Esophagus muscularis mucosa (tissue), 4 donors: ENCODE data around the gene YES1. TPM values are rescaled to one million over a fixed set of nuclear protein-coding genes. Genes with fewer than 3 reads are reported as not detected.

Experiments used
- DNase-seq: peaks from one replicate; pipeline ENCODE4 v3.0.0-alpha.2; 2017; ENCODE audit errors: extremely low spot score
- H3K27ac ChIP-seq, 4 donors: fragments of 200-600 bp; sonication (generic); replicated peaks in 1 of 4; 1 replicate in 3 of 4; 2 replicates in 1 of 4; pipeline ENCODE4 v1.5.1; 2016 to 2019; ENCODE audit warnings: mild to moderate bottlenecking in 1 of 4
- H3K27me3 ChIP-seq, 4 donors: fragments of 200-600 bp; sonication (generic); one replicate each; pipeline versions ENCODE4 v1.5.1 to v1.6.0; 2016 to 2019
- H3K36me3 ChIP-seq, 4 donors: fragments of 200-600 bp; sonication (generic); one replicate each; pipeline ENCODE4 v1.5.1; 2016 to 2019
- H3K4me1 ChIP-seq, 4 donors: fragments of 200-600 bp; sonication (generic); one replicate each; pipeline ENCODE4 v1.5.1; 2016 to 2019
- H3K4me3 ChIP-seq, 4 donors: fragments of 200-600 bp; sonication (generic); 1 replicate in 2 of 4; 2 replicates in 2 of 4; pipeline ENCODE4 v1.5.1; 2016 to 2019; ENCODE audit warnings: mild to moderate bottlenecking in 4 of 4, moderate library complexity in 1 of 4
- H3K9me3 ChIP-seq, 4 donors: fragments of 200-600 bp; sonication (generic); 1 replicate in 3 of 4; 2 replicates in 1 of 4; pipeline ENCODE4 v1.5.1; 2016 to 2019
- EP300 ChIP-seq: sonication (generic); formaldehyde crosslinking; IDR thresholded peaks from one replicate; pipeline ENCODE4 v1.6.1; 2017; ENCODE audit warnings: antibody characterized with exemption
- POLR2A ChIP-seq: fragments of 450-650 bp; IDR thresholded peaks from one replicate; pipeline ENCODE4 v1.6.1; 2017; ENCODE audit warnings: antibody characterized with exemption, moderate library complexity, mild to moderate bottlenecking, low read depth
- POLR2AphosphoS5 ChIP-seq, 2 donors: sonication (generic); formaldehyde crosslinking; IDR thresholded peaks; one replicate each; pipeline ENCODE4 v1.6.1; 2017; ENCODE audit warnings: antibody characterized with exemption in 2 of 2
- WGBS: methylation state at CpG from one replicate; pipeline ENCODE4 v1.1.5; 2018; 5-methylcytosine and 5-hydroxymethylcytosine counted together
- intact Hi-C: fragments of 100-400 bp; cut with DNase I; formaldehyde crosslinking; loops from one replicate; pipeline ENCODE4 v1.15.1; 2023
- total RNA-seq, 4 donors: library from RNA; depleted of rRNA; stranded (reverse); fragments of >200 nt; gene quantifications; one replicate each; pipeline versions ENCODE4 v1.1.0 to v1.2.1, GENCODE V29; 2016
- TF ChIP-seq, protein P1 (sequence below), 3 experiments: fragments of 200-600 bp in 2 of 3; fragments of 450-650 bp in 1 of 3; sonication (generic) in 2 of 3; IDR thresholded peaks; one replicate each; pipeline ENCODE4 v1.5.1; 2017 to 2019; ENCODE audit warnings: antibody characterized with exemption in 3 of 3, mild to moderate bottlenecking in 2 of 3, moderate library complexity in 1 of 3

YES1 gene
- total RNA-seq, 4 donors from 2014 or later = 94.6 to 143 (median 116) TPM

DNA sequence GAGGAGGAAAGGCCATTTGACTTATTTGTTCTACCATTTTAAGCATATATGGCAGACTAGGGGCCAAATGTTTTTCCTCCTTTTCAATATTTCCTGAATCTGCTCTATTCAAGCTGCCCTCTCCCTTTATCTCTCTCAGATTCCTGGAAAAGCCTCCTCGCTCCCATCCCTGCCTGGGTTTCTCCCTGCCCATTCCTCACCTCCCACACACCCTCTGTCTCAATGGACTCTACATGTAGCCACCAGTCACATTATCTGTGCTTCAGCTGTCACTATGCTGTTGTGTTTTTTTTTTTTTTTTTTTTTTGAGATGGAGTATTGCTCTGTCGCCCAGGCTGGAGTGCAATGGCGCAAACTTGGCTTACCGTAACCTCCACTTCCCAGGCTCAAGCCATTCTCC, 131.7 kb downstream of the YES1 start:
- intact Hi-C loops = no loop called here
- TF ChIP-seq, protein P1, sequence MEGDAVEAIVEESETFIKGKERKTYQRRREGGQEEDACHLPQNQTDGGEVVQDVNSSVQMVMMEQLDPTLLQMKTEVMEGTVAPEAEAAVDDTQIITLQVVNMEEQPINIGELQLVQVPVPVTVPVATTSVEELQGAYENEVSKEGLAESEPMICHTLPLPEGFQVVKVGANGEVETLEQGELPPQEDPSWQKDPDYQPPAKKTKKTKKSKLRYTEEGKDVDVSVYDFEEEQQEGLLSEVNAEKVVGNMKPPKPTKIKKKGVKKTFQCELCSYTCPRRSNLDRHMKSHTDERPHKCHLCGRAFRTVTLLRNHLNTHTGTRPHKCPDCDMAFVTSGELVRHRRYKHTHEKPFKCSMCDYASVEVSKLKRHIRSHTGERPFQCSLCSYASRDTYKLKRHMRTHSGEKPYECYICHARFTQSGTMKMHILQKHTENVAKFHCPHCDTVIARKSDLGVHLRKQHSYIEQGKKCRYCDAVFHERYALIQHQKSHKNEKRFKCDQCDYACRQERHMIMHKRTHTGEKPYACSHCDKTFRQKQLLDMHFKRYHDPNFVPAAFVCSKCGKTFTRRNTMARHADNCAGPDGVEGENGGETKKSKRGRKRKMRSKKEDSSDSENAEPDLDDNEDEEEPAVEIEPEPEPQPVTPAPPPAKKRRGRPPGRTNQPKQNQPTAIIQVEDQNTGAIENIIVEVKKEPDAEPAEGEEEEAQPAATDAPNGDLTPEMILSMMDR (IDR thresholded peaks at IDR 0.05) = no peak
- TF ChIP-seq EP300 (no peak), POLR2AphosphoS5 (IDR thresholded peaks at IDR 0.05) (no peak), POLR2A (no peak)
- H3K27me3 ChIP-seq = no peaks in the 10 kb centered on the region
- no peak for DNase-seq
- H3K27ac ChIP-seq = no peak overlapping the region
- peaks cover 0 to 10% (median 0%) of the 10 kb centered on the region in 4 donors for H3K4me1 ChIP-seq
- WGBS = 99% methylated on average over 4 of the region's 4 CpGs
- H3K4me3 ChIP-seq = no peak overlapping the region
- H3K36me3 ChIP-seq = peaks cover 5 to 81% (median 41%) of the 10 kb centered on the region in 4 donors
- no peaks in the 10 kb centered on the region for H3K9me3 ChIP-seq

DNA sequence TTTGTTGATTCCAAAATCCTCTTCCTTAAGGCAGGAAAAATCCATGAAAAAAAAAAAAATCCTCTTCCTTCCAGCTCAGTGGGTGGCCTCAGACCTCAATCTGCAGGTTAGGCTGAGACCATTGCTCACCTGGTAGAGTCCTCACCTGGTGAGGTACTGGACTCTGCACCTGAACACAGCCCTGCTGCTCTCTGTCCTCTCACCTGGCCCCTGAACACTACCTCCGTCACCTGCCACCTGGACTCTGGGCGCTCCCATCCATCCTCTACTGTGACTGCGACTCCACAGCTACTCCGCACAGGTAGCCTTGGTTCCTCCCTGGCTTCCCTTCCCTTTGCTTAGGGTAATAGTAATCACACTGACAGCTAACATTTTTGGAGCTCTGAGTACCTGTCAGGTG, 132.5 kb downstream of the YES1 start:
- DNase-seq = no peak
- Histone ChIP-seq H3K9me3 (no peaks in the 10 kb centered on the region), H3K27ac (no peak overlapping the region), H3K36me3 (peaks cover 5 to 78% (median 46%) of the 10 kb centered on the region in 4 donors), H3K4me3 (no peak overlapping the region), H3K4me1 (peaks cover 0 to 19% (median 5%) of the 10 kb centered on the region in 4 donors), H3K27me3 (no peaks in the 10 kb centered on the region)
- 96% methylated on average over 4 of the region's 4 CpGs for WGBS
- no peak for TF ChIP-seq POLR2AphosphoS5 (IDR thresholded peaks at IDR 0.05)
- intact Hi-C loops = no loop called here

DNA sequence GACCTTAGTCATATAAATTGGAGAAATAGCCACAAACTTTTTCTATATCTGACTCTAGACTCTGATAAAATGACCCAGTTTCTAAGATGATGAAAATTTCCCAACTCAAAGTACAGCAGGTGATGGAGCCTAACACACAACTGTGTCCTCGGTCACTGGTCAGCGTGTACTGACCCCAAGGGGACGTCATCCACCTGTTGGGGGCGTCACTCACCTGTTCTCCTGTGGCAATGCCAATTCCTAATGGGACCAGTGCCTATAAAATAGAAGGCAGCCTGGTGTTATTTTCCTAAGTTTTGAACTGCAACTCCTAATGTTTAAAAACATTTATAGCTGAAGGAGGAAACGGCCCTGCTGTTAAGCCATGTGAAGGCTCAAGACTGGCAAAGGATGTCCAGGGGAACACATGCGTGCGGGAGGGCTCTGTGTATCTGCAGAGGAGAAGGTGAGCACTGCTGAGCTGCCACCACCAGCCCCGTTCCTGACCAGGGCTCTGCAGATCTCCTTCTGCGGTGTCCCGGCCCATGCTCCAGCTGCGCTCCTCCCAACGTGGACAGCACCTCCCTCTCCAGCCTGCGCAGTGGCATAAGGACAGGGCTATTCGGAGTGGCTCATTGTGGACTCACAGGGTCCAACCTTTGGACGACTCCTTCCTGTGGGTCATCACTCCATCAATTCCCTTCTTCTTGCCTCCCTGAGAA, 133.4 kb downstream of the YES1 start:
- no peak overlapping the region for H3K27ac ChIP-seq
- intact Hi-C loops = no loop called here
- H3K4me3 ChIP-seq = no peak overlapping the region
- no peak for DNase-seq
- no peaks in the 10 kb centered on the region for H3K27me3 ChIP-seq
- no peaks in the 10 kb centered on the region for H3K9me3 ChIP-seq
- 92% methylated on average over 15 of the region's 15 CpGs for whole genome bisulfite sequencing
- peaks cover 4 to 28% (median 14%) of the 10 kb centered on the region in 4 donors for H3K4me1 ChIP-seq
- H3K36me3 ChIP-seq = peaks cover 5 to 70% (median 45%) of the 10 kb centered on the region in 4 donors
- TF ChIP-seq POLR2AphosphoS5 (IDR thresholded peaks at IDR 0.05) (no peak), EP300 (no peak), POLR2A (no peak)
- TF ChIP-seq, protein P1 (IDR thresholded peaks at IDR 0.05) = no peak

DNA sequence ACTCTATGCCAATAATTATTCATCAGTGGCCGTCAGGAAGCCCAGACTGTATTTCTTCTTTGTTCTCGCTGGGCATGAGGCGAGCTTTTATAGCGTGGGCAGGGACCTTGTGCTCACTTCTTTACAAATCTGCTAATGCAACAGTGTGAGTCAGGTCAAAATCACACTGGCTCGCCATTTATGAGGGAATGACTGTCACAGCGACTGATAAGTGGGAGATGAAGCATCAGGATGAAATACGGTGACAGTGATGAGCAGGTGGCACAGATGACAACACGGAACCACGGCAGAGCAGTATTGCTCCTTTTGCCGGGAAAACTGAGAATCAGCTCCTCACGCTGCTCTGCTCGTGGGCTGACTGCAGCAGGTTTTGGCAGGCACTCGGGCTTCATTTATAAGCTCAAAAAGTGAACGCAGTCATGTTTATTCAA, 134.1 kb downstream of the YES1 start:
- no peak for DNase-seq
- Histone ChIP-seq H3K27me3 (no peaks in the 10 kb centered on the region), H3K9me3 (no peaks in the 10 kb centered on the region), H3K4me1 (peaks cover 5 to 33% (median 17%) of the 10 kb centered on the region in 4 donors), H3K36me3 (peaks cover 5 to 63% (median 39%) of the 10 kb centered on the region in 4 donors), H3K27ac (peak overlapping the region in 1 of 4 donors; percentile 22), H3K4me3 (no peak overlapping the region)
- intact Hi-C loops = no loop called here
- TF ChIP-seq POLR2A (no peak), POLR2AphosphoS5 (IDR thresholded peaks at IDR 0.05) (no peak), EP300 (no peak)
- TF ChIP-seq, protein P1 (IDR thresholded peaks at IDR 0.05) = no peak
- 83% methylated on average over 14 of the region's 14 CpGs for WGBS

DNA sequence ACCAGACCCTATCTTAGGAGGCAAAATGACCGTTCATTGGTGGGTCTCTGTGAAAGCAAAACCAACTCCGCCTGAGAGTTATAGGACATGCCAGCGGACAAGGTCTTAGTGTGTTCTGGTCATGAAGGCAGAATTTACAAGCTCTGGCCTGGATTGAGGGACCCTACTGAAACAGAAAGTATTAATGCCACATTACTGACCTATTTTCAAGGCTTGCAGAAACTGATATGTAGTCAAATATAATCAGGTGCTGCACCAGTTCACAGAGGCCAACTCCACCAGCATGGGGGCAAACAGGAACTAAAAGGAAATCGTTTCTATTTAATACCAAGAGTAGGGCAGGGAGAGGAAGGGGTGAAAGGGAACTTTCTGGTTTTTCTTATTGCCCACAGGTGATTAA, 134.9 kb downstream of the YES1 start:
- H3K9me3 ChIP-seq = no peaks in the 10 kb centered on the region
- H3K36me3 ChIP-seq = peaks cover 5 to 61% (median 38%) of the 10 kb centered on the region in 4 donors
- intact Hi-C loops = no loop called here
- no peak overlapping the region for H3K4me3 ChIP-seq
- 85% methylated on average over 4 of the region's 4 CpGs for WGBS
- no peak for DNase-seq
- H3K27me3 ChIP-seq = no peaks in the 10 kb centered on the region
- TF ChIP-seq POLR2A (no peak), EP300 (no peak), POLR2AphosphoS5 (IDR thresholded peaks at IDR 0.05) (no peak)
- TF ChIP-seq, protein P1 (IDR thresholded peaks at IDR 0.05) = no peak
- H3K4me1 ChIP-seq = peaks cover 5 to 41% (median 24%) of the 10 kb centered on the region in 4 donors
- H3K27ac ChIP-seq = no peak overlapping the region
